ENCODE results near the gene E2F6.

GRCh38 chr2:11514081-11514730 lies 48.2 kb upstream of the E2F6 start:
- TF ChIP-seq, protein P1, sequence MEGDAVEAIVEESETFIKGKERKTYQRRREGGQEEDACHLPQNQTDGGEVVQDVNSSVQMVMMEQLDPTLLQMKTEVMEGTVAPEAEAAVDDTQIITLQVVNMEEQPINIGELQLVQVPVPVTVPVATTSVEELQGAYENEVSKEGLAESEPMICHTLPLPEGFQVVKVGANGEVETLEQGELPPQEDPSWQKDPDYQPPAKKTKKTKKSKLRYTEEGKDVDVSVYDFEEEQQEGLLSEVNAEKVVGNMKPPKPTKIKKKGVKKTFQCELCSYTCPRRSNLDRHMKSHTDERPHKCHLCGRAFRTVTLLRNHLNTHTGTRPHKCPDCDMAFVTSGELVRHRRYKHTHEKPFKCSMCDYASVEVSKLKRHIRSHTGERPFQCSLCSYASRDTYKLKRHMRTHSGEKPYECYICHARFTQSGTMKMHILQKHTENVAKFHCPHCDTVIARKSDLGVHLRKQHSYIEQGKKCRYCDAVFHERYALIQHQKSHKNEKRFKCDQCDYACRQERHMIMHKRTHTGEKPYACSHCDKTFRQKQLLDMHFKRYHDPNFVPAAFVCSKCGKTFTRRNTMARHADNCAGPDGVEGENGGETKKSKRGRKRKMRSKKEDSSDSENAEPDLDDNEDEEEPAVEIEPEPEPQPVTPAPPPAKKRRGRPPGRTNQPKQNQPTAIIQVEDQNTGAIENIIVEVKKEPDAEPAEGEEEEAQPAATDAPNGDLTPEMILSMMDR (IDR thresholded peaks at IDR 0.05), result no peak
- TF ChIP-seq POLR2AphosphoS5 (IDR thresholded peaks at IDR 0.05) (no peak), POLR2A (IDR thresholded peaks at IDR 0.05) (no peak)
